Esophagus muscularis mucosa (tissue), 4 donors: ENCODE measurements around the gene DNAJB1. TPM values are rescaled to one million over a fixed set of nuclear protein-coding genes. Genes with fewer than 3 reads are reported as not detected.
"Not testable (repeated sequence)": the region's sequence is repeated elsewhere in the genome, so short reads cannot be mapped to it uniquely, and the experiment has no call there.

ENCODE experiments used
- DNase-seq: peaks from one replicate; pipeline ENCODE4 v3.0.0-alpha.2; 2017; ENCODE audit errors: extremely low spot score
- H3K27ac ChIP-seq, 4 donors: fragments of 200-600 bp; sonication (generic); replicated peaks in 1 of 4; 1 replicate in 3 of 4; 2 replicates in 1 of 4; pipeline ENCODE4 v1.5.1; 2016 to 2019; ENCODE audit warnings: mild to moderate bottlenecking in 1 of 4
- H3K27me3 ChIP-seq, 4 donors: fragments of 200-600 bp; sonication (generic); one replicate each; pipeline versions ENCODE4 v1.5.1 to v1.6.0; 2016 to 2019
- H3K36me3 ChIP-seq, 4 donors: fragments of 200-600 bp; sonication (generic); one replicate each; pipeline ENCODE4 v1.5.1; 2016 to 2019
- H3K4me1 ChIP-seq, 4 donors: fragments of 200-600 bp; sonication (generic); one replicate each; pipeline ENCODE4 v1.5.1; 2016 to 2019
- H3K4me3 ChIP-seq, 4 donors: fragments of 200-600 bp; sonication (generic); 1 replicate in 2 of 4; 2 replicates in 2 of 4; pipeline ENCODE4 v1.5.1; 2016 to 2019; ENCODE audit warnings: mild to moderate bottlenecking in 4 of 4, moderate library complexity in 1 of 4
- H3K9me3 ChIP-seq, 4 donors: fragments of 200-600 bp; sonication (generic); 1 replicate in 3 of 4; 2 replicates in 1 of 4; pipeline ENCODE4 v1.5.1; 2016 to 2019
- EP300 ChIP-seq: sonication (generic); formaldehyde crosslinking; IDR thresholded peaks from one replicate; pipeline ENCODE4 v1.6.1; 2017; ENCODE audit warnings: antibody characterized with exemption
- POLR2A ChIP-seq: fragments of 450-650 bp; IDR thresholded peaks from one replicate; pipeline ENCODE4 v1.6.1; 2017; ENCODE audit warnings: antibody characterized with exemption, moderate library complexity, mild to moderate bottlenecking, low read depth
- POLR2AphosphoS5 ChIP-seq, 2 donors: sonication (generic); formaldehyde crosslinking; IDR thresholded peaks; one replicate each; pipeline ENCODE4 v1.6.1; 2017; ENCODE audit warnings: antibody characterized with exemption in 2 of 2
- WGBS: methylation state at CpG from one replicate; pipeline ENCODE4 v1.1.5; 2018; 5-methylcytosine and 5-hydroxymethylcytosine counted together
- intact Hi-C: fragments of 100-400 bp; cut with DNase I; formaldehyde crosslinking; loops from one replicate; pipeline ENCODE4 v1.15.1; 2023
- total RNA-seq, 4 donors: library from RNA; depleted of rRNA; stranded (reverse); fragments of >200 nt; gene quantifications; one replicate each; pipeline versions ENCODE4 v1.1.0 to v1.2.1, GENCODE V29; 2016
- TF ChIP-seq, protein P1 (sequence below), 3 experiments: fragments of 200-600 bp in 2 of 3; fragments of 450-650 bp in 1 of 3; sonication (generic) in 2 of 3; IDR thresholded peaks; one replicate each; pipeline ENCODE4 v1.5.1; 2017 to 2019; ENCODE audit warnings: antibody characterized with exemption in 3 of 3, mild to moderate bottlenecking in 2 of 3, moderate library complexity in 1 of 3

DNAJB1 gene
- total RNA-seq, 4 donors from 2014 or later: 50.3 to 102 (median 86.3) TPM

DNA sequence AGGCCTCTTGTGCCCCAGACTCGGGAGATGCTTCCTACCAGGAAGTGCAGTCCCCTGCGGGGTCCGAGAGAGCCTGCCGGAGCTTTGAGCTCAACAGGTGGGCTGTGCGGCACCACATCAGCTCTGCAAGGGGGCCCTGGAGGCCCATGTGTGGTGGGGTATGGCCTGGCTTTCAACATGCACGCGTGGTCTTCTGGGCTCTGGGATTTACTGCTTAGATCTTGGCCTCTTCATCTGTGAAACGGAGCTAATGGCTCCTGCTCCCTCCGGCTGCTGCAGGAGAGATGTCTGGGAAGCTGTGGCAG, 35.7 kb upstream of the DNAJB1 start:
- intact Hi-C loops: no loop called here

DNA sequence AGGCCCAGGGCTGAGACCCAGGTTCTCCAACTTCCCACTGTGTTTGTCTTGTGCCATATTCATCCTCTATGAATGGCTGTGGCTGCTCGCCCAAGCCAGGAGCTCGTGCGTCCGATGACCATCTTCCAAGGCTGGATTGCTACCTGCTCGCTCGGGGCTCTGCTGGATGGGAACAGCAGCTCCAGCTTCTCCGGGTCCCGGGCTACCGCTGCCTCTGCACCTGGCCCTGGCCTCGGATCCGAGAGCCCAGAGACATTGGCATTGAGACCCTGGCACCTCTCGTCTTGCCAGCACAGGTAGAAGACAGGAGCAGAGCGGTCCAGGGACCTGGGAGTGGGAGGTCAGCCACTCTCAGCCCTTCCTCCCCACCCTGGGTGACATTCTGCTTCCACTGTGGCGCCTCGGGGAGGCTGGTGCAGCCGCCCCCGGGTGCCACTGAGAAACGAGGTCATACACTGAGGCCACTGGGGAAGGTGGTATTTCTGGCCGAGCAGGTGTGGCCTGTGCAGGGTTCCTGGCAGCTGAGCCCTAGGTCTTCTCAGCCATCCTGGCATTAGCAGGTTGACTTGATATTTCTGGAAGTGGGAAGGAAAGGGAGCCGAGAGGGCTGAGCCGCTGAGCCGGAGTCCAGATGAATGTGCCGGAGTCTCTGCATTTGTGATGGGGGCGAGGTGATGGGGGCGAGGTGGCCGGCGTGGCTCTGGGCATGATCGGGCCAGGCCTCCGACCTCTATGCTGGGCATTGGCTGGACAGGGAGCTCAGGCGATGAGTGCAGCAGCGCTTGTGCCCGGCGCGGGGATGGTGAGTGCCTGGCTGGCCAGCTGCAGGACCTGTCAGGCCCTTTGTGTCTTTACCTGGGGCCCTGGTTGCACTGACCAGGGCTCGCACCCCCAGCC, 35.1 kb upstream of the DNAJB1 start:
- H3K27me3 ChIP-seq: no peaks in the 10 kb centered on the region
- H3K4me3 ChIP-seq: no peak overlapping the region
- no peaks in the 10 kb centered on the region for H3K9me3 ChIP-seq
- WGBS: 94% methylated on average over 25 of the region's 35 CpGs
- H3K4me1 ChIP-seq: peaks cover 17 to 31% (median 23%) of the 10 kb centered on the region in 4 donors
- DNase-seq: no peak
- intact Hi-C loops: no loop called here
- H3K27ac ChIP-seq: no peak overlapping the region
- no peak for TF ChIP-seq EP300
- no peak for TF ChIP-seq POLR2A
- TF ChIP-seq, protein P1, sequence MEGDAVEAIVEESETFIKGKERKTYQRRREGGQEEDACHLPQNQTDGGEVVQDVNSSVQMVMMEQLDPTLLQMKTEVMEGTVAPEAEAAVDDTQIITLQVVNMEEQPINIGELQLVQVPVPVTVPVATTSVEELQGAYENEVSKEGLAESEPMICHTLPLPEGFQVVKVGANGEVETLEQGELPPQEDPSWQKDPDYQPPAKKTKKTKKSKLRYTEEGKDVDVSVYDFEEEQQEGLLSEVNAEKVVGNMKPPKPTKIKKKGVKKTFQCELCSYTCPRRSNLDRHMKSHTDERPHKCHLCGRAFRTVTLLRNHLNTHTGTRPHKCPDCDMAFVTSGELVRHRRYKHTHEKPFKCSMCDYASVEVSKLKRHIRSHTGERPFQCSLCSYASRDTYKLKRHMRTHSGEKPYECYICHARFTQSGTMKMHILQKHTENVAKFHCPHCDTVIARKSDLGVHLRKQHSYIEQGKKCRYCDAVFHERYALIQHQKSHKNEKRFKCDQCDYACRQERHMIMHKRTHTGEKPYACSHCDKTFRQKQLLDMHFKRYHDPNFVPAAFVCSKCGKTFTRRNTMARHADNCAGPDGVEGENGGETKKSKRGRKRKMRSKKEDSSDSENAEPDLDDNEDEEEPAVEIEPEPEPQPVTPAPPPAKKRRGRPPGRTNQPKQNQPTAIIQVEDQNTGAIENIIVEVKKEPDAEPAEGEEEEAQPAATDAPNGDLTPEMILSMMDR (IDR thresholded peaks at IDR 0.05): no peak
- no peak for TF ChIP-seq POLR2AphosphoS5 (IDR thresholded peaks at IDR 0.05)
- peaks cover 0 to 30% (median 5%) of the 10 kb centered on the region in 4 donors for H3K36me3 ChIP-seq

More for the DNA sequence above, 35.7 kb upstream of the DNAJB1 start:
- Histone ChIP-seq H3K27ac (no peak overlapping the region), H3K4me3 (no peak overlapping the region), H3K27me3 (no peaks in the 10 kb centered on the region), H3K4me1 (peaks cover 17 to 31% (median 23%) of the 10 kb centered on the region in 4 donors), H3K9me3 (no peaks in the 10 kb centered on the region), H3K36me3 (peaks cover 0 to 24% (median 5%) of the 10 kb centered on the region in 4 donors)
- 90% methylated on average over 2 of the region's 9 CpGs for WGBS
- DNase-seq: no peak
- no peak for TF ChIP-seq POLR2AphosphoS5 (IDR thresholded peaks at IDR 0.05)

DNA sequence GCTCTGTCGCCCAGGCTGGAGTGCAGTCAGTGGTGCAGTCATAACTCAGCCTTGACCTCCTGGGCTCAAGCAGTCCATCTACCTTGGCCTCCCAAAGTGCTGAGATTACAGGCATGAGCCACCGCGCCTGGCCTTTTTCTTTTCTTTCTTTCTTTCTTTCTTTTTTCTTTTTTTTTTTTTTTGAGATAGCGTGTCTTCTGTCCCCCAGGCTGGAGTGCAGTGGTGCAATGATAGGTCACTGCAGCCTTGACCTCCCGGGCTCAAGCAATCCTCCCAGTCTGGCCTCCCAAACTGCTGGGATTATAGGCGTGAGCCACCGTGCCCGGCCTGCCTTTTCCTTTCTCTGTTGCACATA, 33.8 kb upstream of the DNAJB1 start:
- H3K4me3 ChIP-seq, DNase-seq, intact Hi-C loops, H3K9me3 ChIP-seq, H3K27me3 ChIP-seq, H3K27ac ChIP-seq: not testable (repeated sequence)
- WGBS: 92% methylated on average over 8 of the region's 8 CpGs
- H3K36me3 ChIP-seq: peaks cover 0 to 31% (median 5%) of the 10 kb centered on the region in 4 donors
- peaks cover 15 to 29% (median 19%) of the 10 kb centered on the region in 4 donors for H3K4me1 ChIP-seq

DNA sequence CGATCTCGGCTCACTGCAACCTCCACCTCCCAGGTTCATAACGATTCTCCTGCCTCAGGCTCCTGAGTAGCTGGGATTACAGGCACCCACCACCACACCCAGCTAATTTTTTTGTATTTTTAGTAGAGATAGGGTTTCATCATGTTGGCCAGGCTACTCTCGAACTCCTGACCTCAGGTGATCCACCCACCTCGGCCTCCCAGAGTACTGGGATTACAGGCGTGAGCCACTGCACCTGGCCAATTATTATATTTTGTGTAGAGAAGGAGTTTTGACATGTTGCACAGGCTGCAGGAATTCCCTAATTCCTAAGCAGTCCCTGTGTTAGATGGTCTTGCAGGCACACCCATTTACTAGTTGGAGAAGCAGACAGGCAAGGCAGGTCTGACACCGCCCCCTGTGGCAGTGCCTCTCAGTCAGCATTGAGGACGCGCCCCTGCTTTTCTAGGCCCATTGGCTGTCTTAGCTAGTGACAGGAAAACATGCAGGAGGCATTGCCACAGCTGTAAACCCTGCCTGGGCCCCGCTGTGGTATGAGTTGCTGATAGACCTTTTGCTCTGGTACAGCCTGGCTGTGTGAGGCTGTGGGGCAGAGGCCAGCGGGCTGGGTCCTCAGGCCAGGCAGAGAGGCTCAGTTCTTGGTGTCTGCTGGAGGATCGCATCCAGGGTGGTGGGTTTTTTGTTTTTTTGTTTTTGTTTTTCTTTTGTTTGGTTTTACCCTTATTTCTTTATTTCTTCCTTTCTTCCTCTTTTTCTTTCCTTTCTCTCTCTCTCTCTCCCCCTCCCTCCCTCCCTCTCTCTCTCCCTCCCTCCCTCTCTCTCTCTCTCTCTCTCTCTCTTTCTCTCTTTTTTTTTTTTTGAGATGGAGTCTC, 33.2 kb upstream of the DNAJB1 start:
- H3K27ac ChIP-seq, H3K9me3 ChIP-seq, H3K4me3 ChIP-seq, H3K27me3 ChIP-seq, intact Hi-C loops, DNase-seq: not testable (repeated sequence)
- Histone ChIP-seq H3K4me1 (peaks cover 9 to 23% (median 13%) of the 10 kb centered on the region in 4 donors), H3K36me3 (peaks cover 0 to 31% (median 5%) of the 10 kb centered on the region in 4 donors)
- WGBS: 74% methylated on average over 10 of the region's 12 CpGs

DNA sequence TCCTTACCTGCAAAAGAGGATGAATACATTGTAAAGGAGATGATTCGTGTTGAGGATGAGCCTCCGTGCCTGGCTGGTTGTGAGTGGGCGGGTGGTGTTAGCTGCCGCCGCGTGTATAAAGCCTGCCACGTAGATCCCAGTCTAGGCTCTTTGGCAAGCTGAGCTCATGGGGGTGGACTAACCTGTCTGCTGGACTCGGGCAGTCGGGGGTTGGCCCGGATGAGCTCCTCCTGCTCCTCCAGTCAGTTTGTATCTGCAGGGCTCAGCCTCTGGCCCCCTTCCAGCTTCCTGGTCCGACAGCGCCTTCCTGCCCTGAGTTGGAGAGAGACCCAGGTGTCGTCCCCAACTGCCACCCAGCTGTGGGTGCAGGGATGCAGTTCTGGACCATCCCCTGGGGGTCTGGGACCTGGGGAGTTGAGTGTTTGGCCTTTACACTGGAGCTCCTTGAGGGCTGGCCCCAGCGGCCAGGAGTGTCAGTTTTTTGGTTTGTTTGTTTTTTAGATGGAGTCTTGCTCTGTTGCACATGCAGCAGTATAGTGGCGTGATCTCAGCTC, 32.1 kb upstream of the DNAJB1 start:
- Histone ChIP-seq H3K27me3 (no peaks in the 10 kb centered on the region), H3K4me3 (no peak overlapping the region), H3K9me3 (no peaks in the 10 kb centered on the region), H3K36me3 (peaks cover 0 to 31% (median 5%) of the 10 kb centered on the region in 4 donors), H3K27ac (no peak overlapping the region), H3K4me1 (peaks cover 9 to 24% (median 15%) of the 10 kb centered on the region in 4 donors)
- intact Hi-C loops: no loop called here
- DNase-seq: no peak
- 64% methylated on average over 15 of the region's 15 CpGs for WGBS
- TF ChIP-seq, protein P1 (IDR thresholded peaks at IDR 0.05): no peak
- TF ChIP-seq POLR2A (no peak), EP300 (no peak), POLR2AphosphoS5 (IDR thresholded peaks at IDR 0.05) (no peak)

DNA sequence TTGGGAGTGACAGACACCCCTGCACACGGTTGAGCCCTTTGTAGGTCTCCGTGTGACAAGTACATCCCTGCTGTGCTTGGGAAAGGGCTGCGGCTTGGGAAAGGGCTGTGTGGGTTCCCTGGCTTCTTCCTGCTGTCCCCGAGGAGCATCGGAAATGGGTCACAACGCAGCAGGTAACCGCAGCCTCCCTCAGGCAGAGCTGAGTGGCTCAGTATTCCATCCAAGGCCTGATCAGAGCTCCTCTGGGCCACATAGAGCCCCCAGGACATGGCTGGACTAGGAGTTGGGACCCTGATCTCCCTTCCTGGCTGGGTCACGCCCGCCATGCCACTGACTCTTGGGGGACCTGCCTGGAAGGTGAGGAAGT, 27.5 kb upstream of the DNAJB1 start:
- no peaks in the 10 kb centered on the region for H3K27me3 ChIP-seq
- peaks cover 0 to 24% (median 2%) of the 10 kb centered on the region in 4 donors for H3K36me3 ChIP-seq
- DNase-seq: no peak
- no peak overlapping the region for H3K27ac ChIP-seq
- 85% methylated on average over 8 of the region's 9 CpGs for WGBS
- intact Hi-C loops: no loop called here
- H3K4me1 ChIP-seq: peaks cover 16 to 24% (median 22%) of the 10 kb centered on the region in 4 donors
- no peak overlapping the region for H3K4me3 ChIP-seq
- TF ChIP-seq, protein P1 (IDR thresholded peaks at IDR 0.05): no peak
- TF ChIP-seq POLR2AphosphoS5 (IDR thresholded peaks at IDR 0.05): no peak
- no peak for TF ChIP-seq EP300
- no peak for TF ChIP-seq POLR2A
- no peaks in the 10 kb centered on the region for H3K9me3 ChIP-seq
